GM12865 (cell line): Measurements from ENCODE around the gene PSAPL1.

Source experiments
- DNase-seq: peaks from one replicate; pipeline ENCODE4 v3.0.0; 2010; ENCODE audit warnings: low read depth
- H3K4me3 ChIP-seq: 2 replicates; pipeline ENCODE4 v1.5.1; 2011; ENCODE audit warnings: mild to moderate bottlenecking, low read depth, low read length, control low read depth
- TF ChIP-seq, protein P1 (sequence below): IDR thresholded peaks from 2 replicates; pipeline ENCODE4 v1.5.1; 2011; ENCODE audit warnings: low read length, control low read depth, low read depth, inconsistent platforms; ENCODE audit not compliant: insufficient read depth; ENCODE audit errors: missing control alignments

The PSAPL1 gene

DNA sequence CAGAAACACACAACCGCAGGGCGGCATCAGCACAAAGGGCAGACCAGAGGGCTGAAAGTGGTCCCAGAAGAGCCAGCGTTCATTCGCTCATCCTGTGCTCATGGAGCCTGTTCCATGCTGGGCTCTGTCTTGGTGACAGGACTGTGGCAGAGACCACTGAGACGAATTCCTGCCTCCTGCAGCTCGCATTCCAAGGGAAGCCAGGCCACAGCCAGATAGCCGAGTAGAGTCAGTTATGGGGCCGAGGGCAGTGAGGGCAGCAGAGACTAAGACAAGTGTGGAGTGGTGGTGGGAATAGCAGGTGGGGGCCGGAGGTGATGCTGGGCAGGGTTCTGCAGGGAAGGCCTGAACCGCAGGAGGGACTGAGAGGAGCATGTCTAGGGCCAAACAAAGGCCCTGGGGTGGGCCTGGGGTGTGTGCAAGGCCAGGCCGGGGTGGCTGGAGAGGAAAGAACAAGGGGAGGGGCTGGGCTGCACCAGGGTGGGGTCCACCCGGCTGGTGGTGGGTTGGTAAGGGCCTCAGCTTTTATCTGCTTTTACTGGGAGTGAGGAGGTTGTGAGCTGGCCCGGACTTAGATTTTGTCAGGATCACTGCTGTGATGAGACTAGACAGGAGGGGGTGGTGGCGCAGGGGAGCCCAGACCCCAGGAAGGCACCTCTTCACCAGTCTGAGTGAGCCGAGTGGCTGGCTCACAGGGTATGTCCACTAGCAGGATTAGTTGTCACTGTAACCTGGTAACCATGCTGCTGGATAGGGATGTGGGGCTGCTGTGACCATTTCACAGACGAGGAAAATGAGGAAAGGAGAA lies 6.3 kb downstream of the PSAPL1 start:
- no peak for DNase-seq
- no peak overlapping the region for H3K4me3 ChIP-seq
- TF ChIP-seq, protein P1, sequence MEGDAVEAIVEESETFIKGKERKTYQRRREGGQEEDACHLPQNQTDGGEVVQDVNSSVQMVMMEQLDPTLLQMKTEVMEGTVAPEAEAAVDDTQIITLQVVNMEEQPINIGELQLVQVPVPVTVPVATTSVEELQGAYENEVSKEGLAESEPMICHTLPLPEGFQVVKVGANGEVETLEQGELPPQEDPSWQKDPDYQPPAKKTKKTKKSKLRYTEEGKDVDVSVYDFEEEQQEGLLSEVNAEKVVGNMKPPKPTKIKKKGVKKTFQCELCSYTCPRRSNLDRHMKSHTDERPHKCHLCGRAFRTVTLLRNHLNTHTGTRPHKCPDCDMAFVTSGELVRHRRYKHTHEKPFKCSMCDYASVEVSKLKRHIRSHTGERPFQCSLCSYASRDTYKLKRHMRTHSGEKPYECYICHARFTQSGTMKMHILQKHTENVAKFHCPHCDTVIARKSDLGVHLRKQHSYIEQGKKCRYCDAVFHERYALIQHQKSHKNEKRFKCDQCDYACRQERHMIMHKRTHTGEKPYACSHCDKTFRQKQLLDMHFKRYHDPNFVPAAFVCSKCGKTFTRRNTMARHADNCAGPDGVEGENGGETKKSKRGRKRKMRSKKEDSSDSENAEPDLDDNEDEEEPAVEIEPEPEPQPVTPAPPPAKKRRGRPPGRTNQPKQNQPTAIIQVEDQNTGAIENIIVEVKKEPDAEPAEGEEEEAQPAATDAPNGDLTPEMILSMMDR = no peak

DNA sequence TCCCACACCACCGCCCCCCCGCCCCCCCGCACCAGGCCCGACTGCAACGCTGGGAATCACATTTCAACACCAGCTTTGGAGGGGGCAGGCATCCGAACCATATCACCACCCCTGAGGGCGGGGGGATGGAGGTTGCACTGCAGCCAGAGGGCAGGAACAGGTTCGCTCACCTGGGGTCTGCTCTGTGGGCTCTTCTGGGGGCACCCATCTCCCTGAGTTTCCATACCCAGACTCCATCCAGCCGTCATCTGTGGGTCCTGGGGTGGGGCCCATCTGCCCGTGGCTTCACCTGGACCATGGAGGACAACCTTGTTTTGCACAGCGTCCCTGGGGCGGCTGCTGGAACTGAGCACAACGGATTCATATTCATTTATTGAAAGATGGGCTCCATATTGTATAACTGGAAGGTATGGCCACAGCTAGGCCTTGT lies 6.9 kb downstream of the PSAPL1 start:
- TF ChIP-seq, protein P1 = no peak
- H3K4me3 ChIP-seq = no peak overlapping the region
- no peak for DNase-seq

DNA sequence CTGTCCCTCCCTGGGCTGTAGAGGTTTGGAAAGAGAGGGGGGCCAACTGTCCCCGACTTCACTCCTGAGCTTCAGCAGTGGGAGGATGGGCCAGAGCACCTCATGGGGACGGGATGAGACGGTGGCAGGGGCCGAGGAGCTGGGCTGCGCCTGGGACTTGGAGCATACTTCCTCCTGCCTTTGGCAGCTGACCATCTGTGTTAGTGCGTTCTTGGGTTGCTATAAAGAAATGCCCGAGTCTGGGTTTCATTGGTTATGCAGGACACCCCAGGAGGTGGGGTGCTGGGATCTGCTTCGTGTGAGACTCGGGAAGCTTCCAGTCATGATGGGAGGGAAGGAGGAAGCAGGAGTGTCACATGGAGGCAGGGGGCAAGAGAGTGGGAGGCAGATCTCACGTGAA lies 7.4 kb downstream of the PSAPL1 start:
- TF ChIP-seq, protein P1 = no peak
- H3K4me3 ChIP-seq = no peak overlapping the region
- no peak for DNase-seq

DNA sequence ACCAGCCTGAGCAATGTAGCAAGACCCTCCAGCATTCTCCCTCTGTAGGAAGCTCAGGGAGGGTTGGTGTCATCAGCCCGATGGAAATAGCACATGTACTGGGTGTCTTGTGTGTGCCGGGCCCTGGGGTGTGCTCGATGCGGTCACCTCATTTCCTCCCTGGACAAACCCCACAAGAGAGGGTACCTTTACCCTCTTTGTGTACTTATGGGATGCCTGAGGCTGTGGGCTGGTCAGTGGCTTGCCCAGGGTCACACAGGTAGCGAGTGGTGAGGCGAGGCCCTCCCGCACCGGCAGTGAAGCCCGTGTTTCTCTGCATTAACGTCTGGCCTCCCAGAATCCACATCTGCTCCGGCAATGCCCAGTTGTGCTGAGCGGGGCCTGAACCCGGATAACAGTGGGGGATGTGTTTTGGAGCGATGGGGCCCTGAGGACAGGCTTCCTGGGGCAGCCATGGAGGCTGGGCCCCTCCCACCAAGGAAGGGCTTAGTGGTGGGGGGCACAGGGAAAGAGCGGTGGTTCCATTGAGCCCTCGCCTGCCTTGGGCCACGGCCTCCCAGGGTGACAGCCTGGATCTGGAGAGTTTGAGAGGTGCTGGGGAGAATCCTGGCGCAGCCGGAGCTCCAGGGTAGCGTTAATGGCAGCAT lies 8.1 kb downstream of the PSAPL1 start:
- TF ChIP-seq, protein P1 = no peak
- DNase-seq = no peak
- no peak overlapping the region for H3K4me3 ChIP-seq

DNA sequence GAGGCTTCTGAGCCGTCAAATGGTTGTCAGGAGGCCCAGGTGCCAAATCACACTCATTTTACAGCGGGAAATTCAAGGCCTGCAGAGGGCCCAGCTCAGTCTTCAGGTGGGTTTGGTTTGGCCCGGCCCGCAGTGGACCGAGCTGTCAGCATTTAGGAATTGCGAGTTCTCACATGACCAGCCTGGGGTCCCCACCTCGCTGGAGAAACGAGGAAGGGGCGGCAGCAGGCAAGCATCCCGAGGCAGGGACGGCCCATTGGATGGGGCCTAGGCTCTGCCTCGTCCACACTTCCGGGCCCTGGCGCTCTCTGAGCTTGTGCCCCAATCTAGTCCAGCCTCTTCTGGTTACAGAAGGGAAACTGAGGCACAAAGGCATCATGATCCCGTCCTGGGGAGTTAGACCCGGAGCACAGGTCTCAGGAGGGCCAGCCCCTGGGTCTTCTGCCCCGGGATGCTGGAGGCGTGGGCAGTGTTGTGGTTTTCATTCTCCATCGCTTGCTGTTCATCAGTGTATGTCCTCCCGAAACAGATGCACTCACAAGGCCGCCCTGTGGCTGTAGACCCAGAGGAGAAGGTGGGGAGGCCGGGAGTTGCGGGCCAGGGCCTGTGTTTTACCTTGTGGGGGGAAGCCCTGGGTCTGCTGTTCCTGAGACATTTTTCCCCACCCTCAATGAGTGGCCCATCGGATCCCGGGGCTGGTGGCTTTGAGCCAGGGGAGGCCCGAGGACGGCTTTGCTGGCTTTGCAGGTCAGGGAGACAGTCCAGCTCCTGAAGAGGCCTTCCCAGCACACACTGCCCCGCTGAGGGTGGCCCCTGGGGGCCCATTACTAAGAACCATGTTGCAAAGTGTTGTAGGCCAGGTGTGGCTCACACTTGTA lies 8.9 kb downstream of the PSAPL1 start:
- no peak overlapping the region for H3K4me3 ChIP-seq
- TF ChIP-seq, protein P1 = no peak
- no peak for DNase-seq

DNA sequence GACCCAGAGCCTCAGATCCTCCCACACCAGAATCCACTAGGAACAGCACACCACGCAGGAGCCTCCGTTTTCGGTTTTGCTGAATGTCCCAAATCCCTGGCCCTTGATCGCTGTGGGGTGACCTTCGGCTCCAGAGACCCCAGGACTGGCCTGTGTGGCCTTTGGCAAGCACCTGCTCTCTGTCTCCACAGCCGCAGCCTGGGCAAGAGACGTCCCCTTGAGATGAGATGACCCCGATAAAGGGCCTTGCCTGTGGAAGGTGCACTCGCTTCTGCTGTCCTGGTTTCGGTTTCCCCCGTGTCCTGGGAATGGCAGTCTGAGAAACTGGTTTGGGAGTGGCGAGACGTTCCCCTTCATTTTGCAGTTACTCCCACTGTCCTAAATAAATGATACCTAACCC lies 9.6 kb downstream of the PSAPL1 start:
- no peak for DNase-seq
- TF ChIP-seq, protein P1 = no peak
- H3K4me3 ChIP-seq = no peak overlapping the region
